Naive thymus-derived CD4-positive, alpha-beta T cell (primary cell): ENCODE data around the gene DNAH3. TPM values are rescaled to one million over a fixed set of nuclear protein-coding genes. Genes with fewer than 3 reads are reported as not detected.
A peak's percentile ranks its signal among the peaks of the same experiment; 100 is the strongest.

Experiments
- ATAC-seq: fragments of 150-1000 bp; cut with Tn5 transposase; 2 replicates; pipeline ENCODE4 v1.10.0; 2021; ENCODE audit warnings: mild to moderate bottlenecking, moderate library complexity
- CTCF ChIA-PET: fragments of 350-600 bp; sonication (Branson Sonifier 250); formaldehyde crosslinking; loops from one replicate; lab custom pipeline; 2021; ENCODE audit warnings: antibody characterized with exemption; lab: Charles Lee
- POLR2A ChIA-PET: fragments of 350-600 bp; sonication (Branson Sonifier 250); formaldehyde crosslinking; loops from one replicate; lab custom pipeline; 2021; ENCODE audit warnings: antibody characterized with exemption, inconsistent platforms; lab: Charles Lee
- DNase-seq, 9 donors: peaks; one replicate each; pipeline versions ENCODE4 v3.0.0 to v3.0.0-alpha.2; 2020 to 2022; ENCODE audit warnings: mixed read lengths in 1 of 9
- H3K27ac ChIP-seq: one replicate; pipeline ENCODE4 v1.7.0; 2013; ENCODE audit warnings: mild to moderate bottlenecking, low read depth, low read length, moderate library complexity
- H3K27me3 ChIP-seq, 2 donors: one replicate each; pipeline ENCODE4 v1.7.0; 2013; ENCODE audit warnings: low read length in 2 of 2, mild to moderate bottlenecking in 2 of 2, moderate library complexity in 2 of 2; ENCODE audit not compliant: control insufficient read depth in 2 of 2, insufficient read depth in 2 of 2
- H3K36me3 ChIP-seq, 3 experiments: 1 replicate in 2 of 3; 2 replicates in 1 of 3; pipeline ENCODE4 v1.7.0; 2013; ENCODE audit warnings: low read length in 3 of 3, mild to moderate bottlenecking in 3 of 3, moderate library complexity in 1 of 3; ENCODE audit not compliant: insufficient read depth in 3 of 3, control insufficient read depth in 2 of 3
- H3K4me1 ChIP-seq, 2 donors: one replicate each; pipeline ENCODE4 v1.7.0; 2013; ENCODE audit warnings: low read length in 2 of 2, mild to moderate bottlenecking in 2 of 2, moderate library complexity in 1 of 2; ENCODE audit not compliant: control insufficient read depth in 2 of 2, insufficient read depth in 2 of 2
- H3K4me3 ChIP-seq: 2 replicates; pipeline ENCODE4 v1.7.0; 2013; ENCODE audit warnings: mild to moderate bottlenecking, low read length
- H3K9me3 ChIP-seq, 3 experiments: 1 replicate in 2 of 3; 2 replicates in 1 of 3; pipeline ENCODE4 v1.7.0; 2013; ENCODE audit warnings: low read length in 3 of 3; ENCODE audit not compliant: control insufficient read depth in 2 of 3
- H3K27ac Mint-ChIP-seq, 9 donors: one replicate each; pipeline ENCODE4 v1.8.0; 2020 to 2022; ENCODE audit warnings: mixed read lengths in 9 of 9, mild to moderate bottlenecking in 8 of 9, moderate library complexity in 5 of 9, inconsistent platforms in 2 of 9
- H3K27me3 Mint-ChIP-seq, 5 donors: one replicate each; pipeline ENCODE4 v1.8.0; 2021 to 2022; ENCODE audit warnings: mixed read lengths in 5 of 5, mild to moderate bottlenecking in 1 of 5
- H3K36me3 Mint-ChIP-seq, 5 donors: one replicate each; pipeline ENCODE4 v1.8.0; 2020 to 2022; ENCODE audit warnings: mixed read lengths in 5 of 5, mild to moderate bottlenecking in 3 of 5, inconsistent platforms in 1 of 5
- H3K4me1 Mint-ChIP-seq, 7 donors: one replicate each; pipeline ENCODE4 v1.8.0; 2020 to 2022; ENCODE audit warnings: mixed read lengths in 7 of 7, mild to moderate bottlenecking in 3 of 7, inconsistent platforms in 1 of 7
- H3K4me3 Mint-ChIP-seq, 10 donors: one replicate each; pipeline ENCODE4 v1.8.0; 2020 to 2022; ENCODE audit warnings: mild to moderate bottlenecking in 10 of 10, mixed read lengths in 10 of 10, moderate library complexity in 6 of 10, inconsistent platforms in 2 of 10
- H3K9me3 Mint-ChIP-seq, 11 donors: one replicate each; pipeline ENCODE4 v1.8.0; 2020 to 2022; ENCODE audit warnings: mixed read lengths in 11 of 11, mild to moderate bottlenecking in 4 of 11, inconsistent platforms in 1 of 11, moderate library complexity in 1 of 11
- intact Hi-C, 2 donors: fragments of 100-400 bp; cut with micrococcal nuclease; formaldehyde crosslinking; loops; one replicate each; pipeline ENCODE4 v1.15.1; 2023
- polyA plus RNA-seq, 2 donors: library from polyadenylated mRNA; unstranded; fragments of 300-500 nt; fragmentation: Illumina TruSeq; gene quantifications; one replicate each; pipeline ENCODE4 v1.2.3, GENCODE V29; 2021
- total RNA-seq, 6 experiments: library from RNA in 5 of 6; stranded (reverse) in 5 of 6; gene quantifications; 1 replicate in 5 of 6; 2 replicates in 1 of 6; pipeline ENCODE4 v1.2.3 and lab custom pipeline; 2021 to 2026

DNAH3 gene
- total and polyA plus RNA-seq, 7 experiments from 2014 or later: not detected

DNA sequence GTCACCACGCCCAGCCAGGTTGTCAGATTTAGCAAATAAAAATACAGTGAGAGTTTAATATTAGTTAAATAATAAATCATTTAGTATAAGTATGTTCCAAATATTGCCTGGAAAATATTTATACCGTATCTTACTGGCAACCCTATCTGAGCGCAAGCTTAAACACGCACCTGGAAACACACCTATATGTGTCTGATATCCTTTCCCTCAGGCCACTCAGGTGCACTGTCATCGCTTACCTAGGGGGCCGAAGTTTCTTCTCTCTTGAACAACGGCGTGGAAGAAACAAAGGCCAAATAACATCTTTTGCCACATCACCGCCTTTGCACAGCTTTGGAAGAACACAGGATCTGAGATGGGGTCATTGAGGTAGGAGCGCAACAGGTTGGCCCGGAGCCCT is 196.1 kb downstream of the DNAH3 start:
- Histone ChIP-seq H3K36me3 (no peaks in the 10 kb centered on the region), H3K9me3 (no peaks in the 10 kb centered on the region), H3K4me1 (no peaks in the 10 kb centered on the region), H3K4me3 (no peak overlapping the region), H3K27me3 (no peaks in the 10 kb centered on the region), H3K27ac (no peak overlapping the region)
- POLR2A ChIA-PET: no interaction called here
- Mint-ChIP-seq H3K9me3 (no peaks in the 10 kb centered on the region), H3K36me3 (no peaks in the 10 kb centered on the region), H3K4me1 (no peaks in the 10 kb centered on the region), H3K27me3 (peaks cover 0 to 28% (median 0%) of the 10 kb centered on the region in 5 donors), H3K27ac (no peak overlapping the region), H3K4me3 (no peak overlapping the region)
- intact Hi-C loops: no loop called here
- DNase-seq (no peak), ATAC-seq (no peak)
- CTCF ChIA-PET: interaction anchor here (0.6 kb wide), 1 partner anchor 104 kb away, joined by 3 read pairs; no protein-coding TSS in a partner anchor

GRCh38 chr16:20952139-20952920 is 198.3 kb downstream of the DNAH3 start:
- H3K9me3 ChIP-seq: no peaks in the 10 kb centered on the region
- DNase-seq: no peak
- no peaks in the 10 kb centered on the region for H3K36me3 Mint-ChIP-seq
- H3K27me3 ChIP-seq: no peaks in the 10 kb centered on the region
- H3K36me3 ChIP-seq: no peaks in the 10 kb centered on the region
- no peaks in the 10 kb centered on the region for H3K4me1 ChIP-seq
- H3K27ac ChIP-seq: no peak overlapping the region
- intact Hi-C loops: no loop called here
- no peaks in the 10 kb centered on the region for H3K4me1 Mint-ChIP-seq
- no peak overlapping the region for H3K27ac Mint-ChIP-seq
- H3K27me3 Mint-ChIP-seq: peaks cover 0 to 35% (median 0%) of the 10 kb centered on the region in 5 donors
- ChIA-PET CTCF (no interaction called here), POLR2A (no interaction called here)
- ATAC-seq: no peak
- H3K4me3 Mint-ChIP-seq: no peak overlapping the region
- no peaks in the 10 kb centered on the region for H3K9me3 Mint-ChIP-seq
- H3K4me3 ChIP-seq: no peak overlapping the region

DNA sequence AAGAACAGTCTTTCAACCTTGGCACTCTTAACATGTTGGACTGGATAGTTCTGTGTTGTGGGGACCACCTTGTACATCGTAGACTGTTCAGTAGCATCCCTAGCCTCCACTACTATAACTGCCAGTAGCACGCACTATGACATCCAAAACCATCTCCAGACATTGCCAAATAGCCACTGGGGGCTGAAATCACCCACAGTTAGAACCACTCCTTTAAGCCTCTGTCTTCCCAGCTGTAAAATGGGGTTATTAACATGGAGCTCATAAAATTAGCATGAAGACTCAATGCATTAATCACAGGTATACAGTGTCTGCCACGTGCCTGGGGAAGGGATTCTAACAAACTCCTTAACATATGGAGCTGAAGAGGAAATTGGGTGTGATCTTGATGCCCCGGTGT is 200.4 kb downstream of the DNAH3 start:
- no peaks in the 10 kb centered on the region for H3K36me3 Mint-ChIP-seq
- no peak overlapping the region for H3K27ac Mint-ChIP-seq
- POLR2A ChIA-PET: no interaction called here
- Histone ChIP-seq H3K27me3 (no peaks in the 10 kb centered on the region), H3K36me3 (no peaks in the 10 kb centered on the region), H3K4me1 (no peaks in the 10 kb centered on the region), H3K27ac (no peak overlapping the region), H3K4me3 (no peak overlapping the region), H3K9me3 (no peaks in the 10 kb centered on the region)
- peaks cover 0 to under 1% (median 0%) of the 10 kb centered on the region in 7 donors for H3K4me1 Mint-ChIP-seq
- peaks cover 0 to 27% (median 0%) of the 10 kb centered on the region in 5 donors for H3K27me3 Mint-ChIP-seq
- no peaks in the 10 kb centered on the region for H3K9me3 Mint-ChIP-seq
- DNase-seq: no peak
- ATAC-seq: no peak
- no peak overlapping the region for H3K4me3 Mint-ChIP-seq
- intact Hi-C loops: no loop called here
- CTCF ChIA-PET: no interaction called here

GRCh38 chr16:20949660-20950059 is 201.0 kb downstream of the DNAH3 start:
- no peak overlapping the region for H3K27ac Mint-ChIP-seq
- peaks cover 0 to 7% (median 0%) of the 10 kb centered on the region in 7 donors for H3K4me1 Mint-ChIP-seq
- DNase-seq: no peak
- intact Hi-C loops: loop anchor here in 1 of 2 donors (5.0 kb wide), 1 partner anchor 97 kb away; no protein-coding TSS in a partner anchor
- H3K27me3 Mint-ChIP-seq: peaks cover 0 to 24% (median 0%) of the 10 kb centered on the region in 5 donors
- no peak overlapping the region for H3K4me3 Mint-ChIP-seq
- no peak for ATAC-seq
- ChIA-PET POLR2A (no interaction called here), CTCF (no interaction called here)
- Histone ChIP-seq H3K27ac (no peak overlapping the region), H3K9me3 (no peaks in the 10 kb centered on the region), H3K4me3 (no peak overlapping the region), H3K27me3 (no peaks in the 10 kb centered on the region), H3K36me3 (no peaks in the 10 kb centered on the region), H3K4me1 (no peaks in the 10 kb centered on the region)
- H3K36me3 Mint-ChIP-seq: no peaks in the 10 kb centered on the region
- H3K9me3 Mint-ChIP-seq: no peaks in the 10 kb centered on the region

DNA sequence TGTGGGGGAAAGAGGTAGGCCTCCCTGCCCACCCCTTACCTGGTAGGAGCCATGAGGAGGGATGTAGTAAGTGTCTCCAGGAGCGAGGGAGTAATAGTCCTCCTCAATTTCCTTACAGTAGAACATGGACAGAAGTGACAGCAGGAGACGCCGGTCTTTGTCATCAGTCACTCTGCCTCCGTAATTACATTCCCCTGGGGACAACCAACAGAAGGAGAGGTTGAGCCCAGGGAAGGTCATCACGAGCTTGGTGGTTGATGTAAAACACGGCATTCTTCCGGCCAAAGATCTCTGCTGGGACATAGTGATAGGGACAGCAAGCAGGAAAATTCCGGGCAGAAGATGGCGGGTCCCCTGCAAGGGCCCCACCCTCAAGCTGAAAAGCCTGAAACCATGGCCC is 202.2 kb downstream of the DNAH3 start:
- Mint-ChIP-seq H3K4me1 (peaks cover 0 to 18% (median 0%) of the 10 kb centered on the region in 7 donors), H3K27ac (no peak overlapping the region), H3K4me3 (no peak overlapping the region), H3K36me3 (no peaks in the 10 kb centered on the region), H3K9me3 (no peaks in the 10 kb centered on the region), H3K27me3 (peaks cover 0 to 21% (median 0%) of the 10 kb centered on the region in 5 donors)
- H3K36me3 ChIP-seq: no peaks in the 10 kb centered on the region
- ChIA-PET POLR2A (no interaction called here), CTCF (no interaction called here)
- H3K27ac ChIP-seq: no peak overlapping the region
- H3K4me3 ChIP-seq: no peak overlapping the region
- DNase-seq (no peak), ATAC-seq (no peak)
- no peaks in the 10 kb centered on the region for H3K4me1 ChIP-seq
- intact Hi-C loops: loop anchor here in 1 of 2 donors (5.0 kb wide), 1 partner anchor 96 kb away; no protein-coding TSS in a partner anchor
- no peaks in the 10 kb centered on the region for H3K9me3 ChIP-seq
- no peaks in the 10 kb centered on the region for H3K27me3 ChIP-seq

DNA sequence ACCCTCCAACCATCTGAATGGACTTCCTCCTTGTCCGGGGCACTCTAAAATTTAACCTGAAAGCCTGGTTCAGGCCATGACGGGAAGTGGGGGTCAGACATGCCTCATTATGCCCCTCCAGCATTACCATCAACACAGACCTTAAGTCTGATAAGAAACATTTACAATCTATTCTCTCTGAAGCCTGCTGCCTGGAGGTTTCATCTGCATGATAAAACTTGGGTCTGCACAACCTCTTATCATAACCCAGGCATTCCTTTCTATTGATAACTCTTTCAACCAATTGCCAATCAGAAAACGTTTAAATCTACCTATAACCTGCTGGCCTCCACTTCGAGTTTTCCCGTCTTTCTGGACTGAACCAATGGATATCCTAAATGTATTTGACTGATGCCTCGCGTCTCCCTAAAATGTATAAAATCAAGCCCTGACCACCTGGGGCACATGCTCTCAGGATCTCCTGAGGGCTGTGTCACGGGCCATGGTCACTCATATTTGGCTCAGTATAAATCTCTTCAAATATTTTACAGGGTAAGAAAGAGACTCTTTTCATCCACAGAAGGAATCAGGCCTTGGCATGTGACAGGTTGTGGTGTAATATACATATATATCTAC is 204.5 kb downstream of the DNAH3 start:
- Mint-ChIP-seq H3K36me3 (no peaks in the 10 kb centered on the region), H3K4me3 (no peak overlapping the region), H3K9me3 (no peaks in the 10 kb centered on the region), H3K27me3 (peaks cover 0 to 17% (median 0%) of the 10 kb centered on the region in 5 donors), H3K27ac (peak overlapping the region in 1 of 9 donors; percentile 58), H3K4me1 (peaks cover 0 to 38% (median 4%) of the 10 kb centered on the region in 7 donors)
- ATAC-seq: no peak
- Histone ChIP-seq H3K4me3 (no peak overlapping the region), H3K4me1 (no peaks in the 10 kb centered on the region), H3K27ac (no peak overlapping the region), H3K36me3 (no peaks in the 10 kb centered on the region), H3K9me3 (no peaks in the 10 kb centered on the region), H3K27me3 (no peaks in the 10 kb centered on the region)
- intact Hi-C loops: loop anchor here in 1 of 2 donors (5.0 kb wide), 1 partner anchor 94 kb away; no protein-coding TSS in a partner anchor
- no peak for DNase-seq
- CTCF ChIA-PET: no interaction called here
- POLR2A ChIA-PET: no interaction called here
